ENCODE results near the gene FOXO1.

- TF ChIP-seq CTCF (IDR thresholded peaks at IDR 0.05) = no peak
- TF ChIP-seq POLR2A (IDR thresholded peaks at IDR 0.05) = no peak
Measured at GRCh38 chr13:40559915-40560314, 106.5 kb downstream of the FOXO1 start.

Data from lower leg skin (tissue), 3 donors.